CD8-positive, alpha-beta memory T cell (primary cell): ENCODE results near the gene TAS2R9. TPM values are rescaled to one million over a fixed set of nuclear protein-coding genes. Genes with fewer than 3 reads are reported as not detected.

Experiments used
- CTCF ChIA-PET: fragments of 350-600 bp; sonication (Branson Sonifier 250); formaldehyde crosslinking; loops from one replicate; lab custom pipeline; 2021; ENCODE audit warnings: antibody characterized with exemption; lab: Charles Lee
- POLR2A ChIA-PET: fragments of 350-600 bp; sonication (Branson Sonifier 250); formaldehyde crosslinking; loops from one replicate; lab custom pipeline; 2021; ENCODE audit warnings: antibody characterized with exemption; lab: Charles Lee
- DNase-seq, 5 donors: peaks; one replicate each; pipeline versions ENCODE4 v3.0.0 to v3.0.0-alpha.2; 2020 to 2022; ENCODE audit warnings: mixed read lengths in 1 of 5
- H3K27ac ChIP-seq: one replicate; pipeline ENCODE4 v1.7.0; 2013; ENCODE audit warnings: low read depth, mild to moderate bottlenecking, low read length, moderate library complexity
- H3K27me3 ChIP-seq: 2 replicates; pipeline ENCODE4 v1.7.0; 2013; ENCODE audit warnings: low read length, mild to moderate bottlenecking; ENCODE audit not compliant: insufficient read depth, poor library complexity, severe bottlenecking
- H3K36me3 ChIP-seq: 2 replicates; pipeline ENCODE4 v1.7.0; 2013; ENCODE audit warnings: mild to moderate bottlenecking, low read length, moderate library complexity; ENCODE audit not compliant: insufficient read depth
- H3K4me1 ChIP-seq: 2 replicates; pipeline ENCODE4 v1.7.0; 2013; ENCODE audit warnings: mild to moderate bottlenecking, low read length, moderate library complexity; ENCODE audit not compliant: insufficient read depth
- H3K4me3 ChIP-seq: 2 replicates; pipeline ENCODE4 v1.7.0; 2013; ENCODE audit warnings: mild to moderate bottlenecking, low read length
- H3K9me3 ChIP-seq: 2 replicates; pipeline ENCODE4 v1.7.0; 2013; ENCODE audit warnings: mild to moderate bottlenecking, low read length
- H3K27ac Mint-ChIP-seq, 8 donors: one replicate each; pipeline ENCODE4 v1.8.0; 2020 to 2021; ENCODE audit warnings: mixed read lengths in 8 of 8, mild to moderate bottlenecking in 6 of 8, inconsistent platforms in 3 of 8, moderate library complexity in 3 of 8
- H3K27me3 Mint-ChIP-seq, 2 donors: one replicate each; pipeline ENCODE4 v1.8.0; 2020 to 2021; ENCODE audit warnings: mixed read lengths in 2 of 2, mild to moderate bottlenecking in 1 of 2, moderate library complexity in 1 of 2
- H3K36me3 Mint-ChIP-seq, 3 donors: one replicate each; pipeline ENCODE4 v1.8.0; 2020 to 2021; ENCODE audit warnings: mixed read lengths in 3 of 3, inconsistent platforms in 1 of 3, mild to moderate bottlenecking in 1 of 3
- H3K4me1 Mint-ChIP-seq, 3 donors: one replicate each; pipeline ENCODE4 v1.8.0; 2020 to 2021; ENCODE audit warnings: mixed read lengths in 3 of 3, inconsistent platforms in 1 of 3, mild to moderate bottlenecking in 1 of 3
- H3K4me3 Mint-ChIP-seq, 7 donors: one replicate each; pipeline ENCODE4 v1.8.0; 2020 to 2021; ENCODE audit warnings: mixed read lengths in 7 of 7, mild to moderate bottlenecking in 6 of 7, moderate library complexity in 4 of 7, inconsistent platforms in 2 of 7
- H3K9me3 Mint-ChIP-seq, 5 donors: one replicate each; pipeline ENCODE4 v1.8.0; 2020 to 2022; ENCODE audit warnings: mixed read lengths in 5 of 5, mild to moderate bottlenecking in 3 of 5, moderate library complexity in 2 of 5, inconsistent platforms in 1 of 5
- polyA plus RNA-seq: library from polyadenylated mRNA; unstranded; fragments of 300-500 nt; fragmentation: Illumina TruSeq; gene quantifications from one replicate; pipeline ENCODE4 v1.2.3, GENCODE V29; 2021
- total RNA-seq, 2 experiments: library from RNA; stranded (reverse); gene quantifications; one replicate each; pipeline ENCODE4 v1.2.3, GENCODE V29; 2021

Gene TAS2R9
- total RNA-seq (not detected), polyA plus RNA-seq (not detected)

GRCh38 chr12:10810068-10810467 lies at the start of gene TAS2R9:
Gene TAS2R9 (minus strand): TSS chr12:10810168. CDS start chr12:10810075, 93 bp downstream.
- Mint-ChIP-seq H3K27me3 (peaks cover 17 to 67% of the 10 kb centered on the region in 2 donors), H3K36me3 (no peaks in the 10 kb centered on the region), H3K4me1 (no peaks in the 10 kb centered on the region), H3K27ac (no peak within 1 kb of the TSS), H3K4me3 (no peak within 1 kb of the TSS), H3K9me3 (no peaks in the 10 kb centered on the region)
- H3K27ac ChIP-seq: no peak within 1 kb of the TSS
- no peaks in the 10 kb centered on the region for H3K36me3 ChIP-seq
- H3K9me3 ChIP-seq: no peaks in the 10 kb centered on the region
- H3K27me3 ChIP-seq: no peaks in the 10 kb centered on the region
- no peaks in the 10 kb centered on the region for H3K4me1 ChIP-seq
- no peak for DNase-seq
- CTCF ChIA-PET: no interaction called here
- no peak within 1 kb of the TSS for H3K4me3 ChIP-seq
- POLR2A ChIA-PET: interaction anchor here (0.6 kb wide), 1 partner anchor 395 kb away, joined by 3 read pairs; no protein-coding TSS in a partner anchor

- Histone ChIP-seq H3K36me3 (no peaks in the 10 kb centered on the region), H3K27me3 (no peaks in the 10 kb centered on the region), H3K4me3 (no peak overlapping the region), H3K27ac (no peak overlapping the region), H3K9me3 (peaks cover 7% of the 10 kb centered on the region), H3K4me1 (peaks cover 14% of the 10 kb centered on the region)
- Mint-ChIP-seq H3K4me3 (no peak overlapping the region), H3K27ac (no peak overlapping the region), H3K9me3 (peaks cover 32 to 49% (median 39%) of the 10 kb centered on the region in 5 donors), H3K36me3 (peaks cover 36 to 66% (median 49%) of the 10 kb centered on the region in 3 donors), H3K27me3 (no peaks in the 10 kb centered on the region), H3K4me1 (peaks cover 23 to 31% (median 25%) of the 10 kb centered on the region in 3 donors)
- DNase-seq: no peak
- POLR2A ChIA-PET: no interaction called here
- CTCF ChIA-PET: no interaction called here
Measured at GRCh38 chr12:10855807-10856206, 45.8 kb upstream of the TAS2R9 start.

- Mint-ChIP-seq H3K27me3 (no peaks in the 10 kb centered on the region), H3K27ac (peak overlapping the region in 1 of 8 donors; percentile 57), H3K36me3 (peaks cover 33 to 47% (median 33%) of the 10 kb centered on the region in 3 donors), H3K9me3 (peaks cover 18 to 32% (median 29%) of the 10 kb centered on the region in 5 donors), H3K4me1 (peaks cover 40 to 50% (median 42%) of the 10 kb centered on the region in 3 donors), H3K4me3 (no peak overlapping the region)
- DNase-seq: no peak
- H3K9me3 ChIP-seq: peaks cover 7% of the 10 kb centered on the region
- H3K36me3 ChIP-seq: no peaks in the 10 kb centered on the region
- H3K4me1 ChIP-seq: peaks cover 29% of the 10 kb centered on the region
- H3K4me3 ChIP-seq: no peak overlapping the region
- no peaks in the 10 kb centered on the region for H3K27me3 ChIP-seq
- no peak overlapping the region for H3K27ac ChIP-seq
- CTCF ChIA-PET: no interaction called here
- POLR2A ChIA-PET: no interaction called here
Measured at GRCh38 chr12:10853776-10854175, 43.8 kb upstream of the TAS2R9 start.

- Mint-ChIP-seq H3K27ac (peak overlapping the region in 6 of 8 donors; percentile 17 to 72 (median 24)), H3K4me3 (peak overlapping the region in 2 of 7 donors; percentile 18 to 48), H3K4me1 (peaks cover 40 to 53% (median 42%) of the 10 kb centered on the region in 3 donors), H3K36me3 (peaks cover 25 to 31% (median 27%) of the 10 kb centered on the region in 3 donors), H3K9me3 (peaks cover 0 to 9% (median 7%) of the 10 kb centered on the region in 5 donors), H3K27me3 (no peaks in the 10 kb centered on the region)
- no peak overlapping the region for H3K27ac ChIP-seq
- H3K27me3 ChIP-seq: no peaks in the 10 kb centered on the region
- no peaks in the 10 kb centered on the region for H3K9me3 ChIP-seq
- ChIA-PET CTCF (no interaction called here), POLR2A (no interaction called here)
- peak in 1 of 5 donors; percentile 11 for DNase-seq
- H3K36me3 ChIP-seq: no peaks in the 10 kb centered on the region
- H3K4me1 ChIP-seq: peaks cover 29% of the 10 kb centered on the region
- no peak overlapping the region for H3K4me3 ChIP-seq
Measured at GRCh38 chr12:10851243-10851858, 41.4 kb upstream of the TAS2R9 start.

- Mint-ChIP-seq H3K4me3 (no peak within 1 kb of the TSS), H3K27ac (peak within 1 kb of the TSS in 4 of 8 donors; percentile 7 to 64 (median 35)), H3K27me3 (no peaks in the 10 kb centered on the region), H3K4me1 (peaks cover 40 to 50% (median 40%) of the 10 kb centered on the region in 3 donors), H3K9me3 (no peaks in the 10 kb centered on the region), H3K36me3 (peaks cover 20 to 23% (median 23%) of the 10 kb centered on the region in 3 donors)
- Histone ChIP-seq H3K27ac (no peak within 1 kb of the TSS), H3K36me3 (no peaks in the 10 kb centered on the region), H3K9me3 (no peaks in the 10 kb centered on the region), H3K27me3 (no peaks in the 10 kb centered on the region), H3K4me1 (peaks cover 29% of the 10 kb centered on the region), H3K4me3 (no peak within 1 kb of the TSS)
- POLR2A ChIA-PET: no interaction called here
- CTCF ChIA-PET: interaction anchor here (1.0 kb wide), 1 partner anchor 13 kb away, joined by 3 read pairs; no protein-coding TSS in a partner anchor
- peak in 2 of 5 donors; percentile 5 to 51 for DNase-seq
Measured at GRCh38 chr12:10849425-10849878, 39.5 kb upstream of the TAS2R9 start, which contains the start of gene PRR4. Gene PRR4 (minus strand): TSS chr12:10849475. CDS start chr12:10849437, 38 bp downstream.

GRCh38 chr12:10847744-10848143 lies 37.8 kb upstream of the TAS2R9 start:
- Mint-ChIP-seq H3K27ac (peak overlapping the region in 2 of 8 donors; percentile 53 to 55), H3K4me1 (peaks cover 36 to 42% (median 37%) of the 10 kb centered on the region in 3 donors), H3K9me3 (no peaks in the 10 kb centered on the region), H3K4me3 (no peak overlapping the region), H3K36me3 (peaks cover 20 to 21% (median 21%) of the 10 kb centered on the region in 3 donors), H3K27me3 (no peaks in the 10 kb centered on the region)
- ChIA-PET CTCF (no interaction called here), POLR2A (no interaction called here)
- Histone ChIP-seq H3K36me3 (no peaks in the 10 kb centered on the region), H3K27ac (no peak overlapping the region), H3K27me3 (no peaks in the 10 kb centered on the region), H3K4me1 (peaks cover 29% of the 10 kb centered on the region), H3K4me3 (no peak overlapping the region), H3K9me3 (no peaks in the 10 kb centered on the region)
- no peak for DNase-seq

GRCh38 chr12:10842862-10843261 lies 32.9 kb upstream of the TAS2R9 start:
- no peak overlapping the region for H3K4me3 ChIP-seq
- Mint-ChIP-seq H3K27ac (peak overlapping the region in 1 of 8 donors; percentile 40), H3K4me1 (no peaks in the 10 kb centered on the region), H3K27me3 (no peaks in the 10 kb centered on the region), H3K4me3 (no peak overlapping the region), H3K36me3 (peaks cover 13 to 23% (median 18%) of the 10 kb centered on the region in 3 donors), H3K9me3 (peaks cover 0 to 4% (median 0%) of the 10 kb centered on the region in 5 donors)
- no peaks in the 10 kb centered on the region for H3K36me3 ChIP-seq
- ChIA-PET POLR2A (no interaction called here), CTCF (no interaction called here)
- DNase-seq: no peak
- H3K9me3 ChIP-seq: no peaks in the 10 kb centered on the region
- no peaks in the 10 kb centered on the region for H3K27me3 ChIP-seq
- no peak overlapping the region for H3K27ac ChIP-seq
- H3K4me1 ChIP-seq: no peaks in the 10 kb centered on the region

- H3K4me3 ChIP-seq: no peak overlapping the region
- no peaks in the 10 kb centered on the region for H3K4me1 ChIP-seq
- peaks cover 0 to 7% (median 0%) of the 10 kb centered on the region in 5 donors for H3K9me3 Mint-ChIP-seq
- no peak overlapping the region for H3K27ac ChIP-seq
- no peaks in the 10 kb centered on the region for H3K27me3 Mint-ChIP-seq
- H3K27me3 ChIP-seq: no peaks in the 10 kb centered on the region
- no peaks in the 10 kb centered on the region for H3K4me1 Mint-ChIP-seq
- H3K27ac Mint-ChIP-seq: no peak overlapping the region
- no peaks in the 10 kb centered on the region for H3K9me3 ChIP-seq
- no peak for DNase-seq
- H3K4me3 Mint-ChIP-seq: no peak overlapping the region
- H3K36me3 Mint-ChIP-seq: peaks cover 5 to 8% (median 5%) of the 10 kb centered on the region in 3 donors
- ChIA-PET CTCF (no interaction called here), POLR2A (no interaction called here)
- H3K36me3 ChIP-seq: no peaks in the 10 kb centered on the region
Measured at GRCh38 chr12:10838461-10838860, 28.5 kb upstream of the TAS2R9 start.
